Fibroblast of villous mesenchyme (primary cell): ENCODE results near the gene TIAM1. TPM values are rescaled to one million over a fixed set of nuclear protein-coding genes. Genes with fewer than 3 reads are reported as not detected.

ENCODE experiments used
- DNase-seq: peaks from one replicate; pipeline ENCODE4 v3.0.0-alpha.2; 2010; ENCODE audit warnings: low read depth
- H3K4me3 ChIP-seq: 2 replicates; pipeline ENCODE4 v1.5.1; 2011; ENCODE audit warnings: low read depth, mild to moderate bottlenecking, low read length
- CTCF ChIP-seq: IDR thresholded peaks from 2 replicates; pipeline ENCODE4 v1.5.1; 2012; ENCODE audit warnings: low read depth, mild to moderate bottlenecking, low read length; ENCODE audit not compliant: insufficient read depth
- total RNA-seq: library from RNA; depleted of rRNA; stranded (reverse); fragments of >200 nt; gene quantifications from 2 replicates; pipeline ENCODE4 v1.2.3, GENCODE V29; 2012

TIAM1 gene
- total RNA-seq, 1 donor, result 0.43 TPM

DNA sequence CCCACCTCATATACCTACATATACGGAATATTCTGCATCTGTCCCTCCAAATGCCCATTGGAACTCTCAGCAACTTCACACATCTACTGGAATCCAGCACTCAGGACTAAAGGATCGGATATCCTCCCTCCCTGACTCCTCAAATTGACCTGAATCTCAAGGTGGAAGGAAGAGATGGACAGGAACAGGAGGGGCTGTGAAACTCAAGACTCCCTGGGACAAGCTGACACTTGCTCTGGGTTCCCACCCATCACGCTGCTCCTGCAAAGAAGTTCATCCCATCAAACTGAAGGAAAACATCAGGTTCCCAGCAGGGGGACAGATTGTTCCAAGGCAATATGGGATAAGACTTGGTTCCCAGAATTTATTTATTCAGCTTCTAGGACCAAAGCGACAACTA lies 30.3 kb upstream of the TIAM1 start:
- no peak for TF ChIP-seq CTCF
- DNase-seq, result no peak
- H3K4me3 ChIP-seq, result no peak overlapping the region

DNA sequence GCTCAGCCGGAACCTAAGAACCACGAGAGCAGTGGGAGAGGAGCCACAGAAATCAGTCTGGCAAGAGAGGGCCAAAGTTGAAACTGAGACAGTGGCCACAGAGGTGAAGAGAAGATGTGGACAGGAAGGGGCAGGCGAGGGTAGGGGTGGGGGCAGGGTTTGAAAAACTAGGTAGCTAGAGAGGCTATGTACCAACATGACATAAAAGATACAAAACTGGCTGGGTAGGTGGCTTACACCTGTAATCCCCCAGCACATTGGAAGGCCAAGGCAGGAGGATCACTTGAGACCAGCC lies 28.4 kb upstream of the TIAM1 start:
- no peak for TF ChIP-seq CTCF
- no peak for DNase-seq
- H3K4me3 ChIP-seq, result no peak overlapping the region

DNA sequence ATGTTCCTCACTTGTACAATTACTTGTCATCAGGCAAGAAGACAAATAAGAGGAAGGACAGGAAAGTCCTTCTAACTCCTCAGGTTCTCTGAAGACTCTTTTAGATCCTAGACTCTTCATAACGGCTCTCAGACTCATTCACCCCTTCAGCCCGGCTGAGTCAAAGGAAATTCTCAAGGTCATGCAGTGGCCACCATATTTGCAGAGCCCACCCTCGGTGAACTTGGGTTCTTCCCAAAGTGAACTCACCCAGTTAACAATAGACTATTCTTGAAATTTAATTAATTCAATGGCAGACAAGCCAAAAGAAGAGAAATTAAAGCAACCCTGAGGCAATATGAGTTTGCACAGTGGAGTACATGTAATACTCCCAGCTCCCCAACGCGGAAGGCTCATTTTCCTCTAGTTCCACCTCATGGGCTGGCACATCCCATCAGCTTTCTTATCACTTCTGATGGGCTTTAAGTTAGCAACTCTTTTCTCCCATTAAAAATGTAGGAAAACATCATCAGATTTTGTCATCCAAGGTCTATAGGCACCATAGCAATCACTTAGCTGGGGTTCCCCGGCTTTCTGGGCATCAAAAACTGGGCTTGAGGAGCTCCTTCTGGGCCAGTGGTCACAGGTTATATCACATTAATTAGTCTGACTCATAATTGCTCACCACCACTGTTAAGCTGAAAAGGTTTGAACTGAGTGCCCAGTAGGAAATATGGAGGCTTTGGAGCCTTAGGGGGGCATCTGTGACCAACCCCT lies 27.8 kb upstream of the TIAM1 start:
- H3K4me3 ChIP-seq, result no peak overlapping the region
- TF ChIP-seq CTCF, result no peak
- no peak for DNase-seq

DNA sequence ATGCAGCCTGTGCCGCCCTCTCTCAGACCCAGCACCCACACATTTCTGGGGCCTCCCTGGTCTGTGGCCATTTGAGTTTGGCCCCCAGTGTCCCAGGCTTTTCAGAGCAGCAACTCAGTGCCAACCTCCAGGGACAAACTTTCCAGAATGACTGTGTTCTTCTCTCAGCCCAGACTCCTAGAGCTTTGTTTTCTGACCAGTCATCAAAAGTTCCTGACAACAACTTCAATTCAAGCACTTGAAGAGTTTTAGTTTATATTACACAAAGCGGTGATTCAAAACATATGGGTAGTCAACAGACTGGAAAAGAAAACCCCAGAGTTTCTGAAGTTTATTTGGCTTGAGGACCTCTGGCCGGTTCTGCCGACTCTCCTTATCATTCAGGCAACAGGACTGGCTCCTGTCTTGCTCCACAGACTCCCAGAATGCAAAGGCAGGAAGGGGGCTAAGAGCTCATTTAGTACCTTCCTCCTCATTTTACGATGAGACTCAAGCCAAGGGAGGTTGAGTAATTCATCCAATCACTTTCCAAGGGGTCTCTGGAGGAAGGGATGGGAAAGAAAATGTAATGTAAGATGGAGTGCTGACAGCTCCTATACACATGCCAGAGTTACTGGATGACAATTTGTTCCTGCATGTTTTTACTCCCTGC lies 27.0 kb upstream of the TIAM1 start:
- H3K4me3 ChIP-seq, result no peak overlapping the region
- DNase-seq, result peak; percentile 49
- TF ChIP-seq CTCF, result no peak

DNA sequence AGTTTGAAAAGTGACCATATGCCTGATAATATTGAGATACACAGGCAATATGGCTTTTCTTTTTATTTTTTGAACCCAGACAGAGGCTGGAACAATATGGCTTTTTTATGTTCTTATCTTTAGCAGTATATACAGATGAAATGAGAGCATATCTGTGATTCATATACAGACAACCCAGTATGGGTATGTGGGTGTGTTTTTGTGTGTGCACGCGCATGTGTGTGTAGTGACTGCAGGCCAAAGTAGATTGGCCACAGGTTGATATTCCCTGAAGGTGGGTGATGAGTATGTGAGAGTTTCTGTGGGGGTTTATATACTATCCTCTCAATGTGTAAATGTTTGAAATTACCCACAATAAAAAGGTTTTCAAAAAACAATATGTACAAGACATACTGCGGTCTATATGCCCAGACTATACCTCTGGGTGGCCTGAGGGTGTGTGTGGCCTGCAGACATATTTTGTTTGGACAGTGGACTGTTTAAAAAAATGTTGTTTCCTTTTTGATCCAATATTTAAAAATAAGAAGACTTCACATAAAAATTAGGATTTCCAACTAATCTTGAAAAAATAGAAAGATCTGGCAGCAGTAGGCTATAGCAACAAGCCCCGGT lies 26.3 kb upstream of the TIAM1 start:
- no peak for DNase-seq
- no peak for TF ChIP-seq CTCF

DNA sequence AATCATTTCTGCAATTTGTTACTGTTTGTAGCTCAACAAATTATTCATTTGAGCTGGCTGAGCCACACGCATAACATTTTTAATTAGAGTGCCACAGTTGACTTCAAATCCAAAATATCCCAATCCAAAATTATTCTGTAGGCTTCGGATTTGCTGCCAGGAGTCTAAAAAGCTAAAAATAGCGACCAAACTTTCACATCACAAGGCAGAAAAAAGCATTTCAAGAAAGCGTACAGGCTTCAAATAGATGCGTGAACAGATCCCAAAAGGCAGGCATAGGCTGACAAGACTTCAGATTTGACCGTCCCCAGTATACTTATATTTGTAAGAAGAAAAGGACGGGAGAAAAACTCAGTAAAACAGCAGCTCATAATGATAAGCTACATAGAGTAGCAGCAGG lies 24.3 kb upstream of the TIAM1 start:
- TF ChIP-seq CTCF, result no peak
- DNase-seq, result no peak
- H3K4me3 ChIP-seq, result no peak overlapping the region

More for the DNA sequence above, 26.3 kb upstream of the TIAM1 start:
- no peak overlapping the region for H3K4me3 ChIP-seq

- no peak overlapping the region for H3K4me3 ChIP-seq
- no peak for DNase-seq
- no peak for TF ChIP-seq CTCF
Measured at GRCh38 chr21:31367801-31368200, 23.7 kb upstream of the TIAM1 start.
